Astrocyte (in vitro differentiated cells and primary cell): Measurements from ENCODE around the gene FBXL7. TPM values are rescaled to one million over a fixed set of nuclear protein-coding genes. Genes with fewer than 3 reads are reported as not detected.

Source experiments
- DNase-seq: peaks from one replicate; pipeline ENCODE4 v3.0.0-alpha.2; 2010; ENCODE audit warnings: low read depth
- FAIRE-seq: peaks from 2 replicates; lab custom pipeline; 2011; peaks lifted over from hg19 to GRCh38; lab: Jason Lieb, UNC
- H2AFZ ChIP-seq: 2 replicates; pipeline ENCODE4 v1.6.0; 2012; ENCODE audit warnings: low read depth, low read length, inconsistent platforms
- H3K27ac ChIP-seq: 2 replicates; pipeline ENCODE4 v1.5.1; 2011; ENCODE audit warnings: low read depth, low read length, inconsistent platforms
- H3K27me3 ChIP-seq: 2 replicates; pipeline ENCODE4 v1.6.0; 2011; ENCODE audit warnings: low read length, inconsistent platforms; ENCODE audit not compliant: insufficient read depth
- H3K36me3 ChIP-seq: 2 replicates; pipeline ENCODE4 v1.5.1; 2011; ENCODE audit warnings: low read length, inconsistent platforms; ENCODE audit not compliant: insufficient read depth
- H3K4me1 ChIP-seq: 2 replicates; pipeline ENCODE4 v1.5.1; 2011; ENCODE audit warnings: low read length, inconsistent platforms; ENCODE audit not compliant: insufficient read depth
- H3K4me2 ChIP-seq: 2 replicates; pipeline ENCODE4 v1.6.0; 2012; ENCODE audit warnings: low read length, inconsistent platforms
- H3K4me3 ChIP-seq: 2 replicates; pipeline ENCODE4 v1.5.1; 2011; ENCODE audit warnings: low read depth, mild to moderate bottlenecking, low read length, inconsistent platforms; ENCODE audit not compliant: insufficient read depth
- H3K79me2 ChIP-seq: 2 replicates; pipeline ENCODE4 v1.6.0; 2012; ENCODE audit warnings: mild to moderate bottlenecking, low read length, inconsistent platforms; ENCODE audit not compliant: insufficient read depth
- H3K9ac ChIP-seq: 2 replicates; pipeline ENCODE4 v1.6.0; 2012; ENCODE audit warnings: mild to moderate bottlenecking, low read length, inconsistent platforms
- H3K9me3 ChIP-seq: 2 replicates; pipeline ENCODE4 v1.5.1; 2012; ENCODE audit warnings: low read depth, mild to moderate bottlenecking, low read length, inconsistent platforms; ENCODE audit not compliant: insufficient read depth
- H4K20me1 ChIP-seq: 2 replicates; pipeline ENCODE4 v1.6.0; 2012; ENCODE audit warnings: low read length, inconsistent platforms; ENCODE audit not compliant: insufficient read depth
- H3K27ac Mint-ChIP-seq: one replicate; pipeline ENCODE4 v1.8.0; 2021; ENCODE audit warnings: mild to moderate bottlenecking, mixed read lengths; ENCODE audit not compliant: unreplicated experiment
- H3K27me3 Mint-ChIP-seq: one replicate; pipeline ENCODE4 v1.8.0; 2021; ENCODE audit warnings: low read depth, mixed read lengths; ENCODE audit not compliant: unreplicated experiment
- H3K36me3 Mint-ChIP-seq: one replicate; pipeline ENCODE4 v1.8.0; 2021; ENCODE audit warnings: low read depth, mixed read lengths; ENCODE audit not compliant: unreplicated experiment
- H3K4me1 Mint-ChIP-seq: one replicate; pipeline ENCODE4 v1.8.0; 2021; ENCODE audit warnings: low read depth, mixed read lengths; ENCODE audit not compliant: unreplicated experiment
- H3K4me3 Mint-ChIP-seq: one replicate; pipeline ENCODE4 v1.8.0; 2021; ENCODE audit warnings: mild to moderate bottlenecking, moderate library complexity, mixed read lengths; ENCODE audit not compliant: unreplicated experiment
- H3K9me3 Mint-ChIP-seq: one replicate; pipeline ENCODE4 v1.8.0; 2021; ENCODE audit warnings: mild to moderate bottlenecking, mixed read lengths; ENCODE audit not compliant: unreplicated experiment
- CTCF ChIP-seq: IDR thresholded peaks from 2 replicates; pipeline ENCODE4 v1.5.1; 2011; ENCODE audit warnings: low read depth, mild to moderate bottlenecking, inconsistent platforms, low read length, moderate library complexity; ENCODE audit not compliant: insufficient read depth
- EZH2 ChIP-seq: IDR thresholded peaks from 2 replicates; pipeline ENCODE4 v1.6.1; 2012; ENCODE audit warnings: mild to moderate bottlenecking, low read length, inconsistent platforms; ENCODE audit not compliant: insufficient read depth
- total RNA-seq: library from RNA; stranded (reverse); gene quantifications from 2 replicates; pipeline ENCODE4 v1.2.1, GENCODE V29; 2021

FBXL7 gene
- total RNA-seq, 1 donor from 2014 or later = 21.0 TPM

DNA sequence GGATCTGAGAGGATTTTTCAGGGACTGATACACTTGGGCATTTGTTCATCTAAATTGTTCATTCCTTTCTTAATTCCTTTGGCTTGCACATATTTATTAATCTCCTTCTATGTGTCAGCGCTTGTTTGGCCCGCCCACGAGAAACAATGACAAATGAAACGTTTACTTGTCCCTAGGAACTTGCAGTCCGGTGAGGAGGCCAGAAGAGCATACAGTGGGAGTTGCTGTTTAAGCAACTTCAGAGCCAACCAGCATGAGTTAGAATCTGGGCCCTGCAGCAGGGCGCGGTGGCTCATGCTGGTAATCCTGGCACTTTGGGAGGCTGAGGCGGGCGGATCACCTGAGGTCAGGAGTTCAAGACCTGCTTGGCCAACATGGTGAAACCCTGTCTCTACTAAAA lies 18.8 kb downstream of the FBXL7 start:
- no peak overlapping the region for H3K27ac ChIP-seq
- no peak overlapping the region for H3K27ac Mint-ChIP-seq
- H3K27me3 Mint-ChIP-seq = no peaks in the 10 kb centered on the region
- H3K9me3 ChIP-seq = no peaks in the 10 kb centered on the region
- H3K4me2 ChIP-seq = no peak overlapping the region
- H3K9ac ChIP-seq = no peak overlapping the region
- FAIRE-seq (no peak), DNase-seq (no peak)
- peaks cover 20% of the 10 kb centered on the region for H3K36me3 Mint-ChIP-seq
- H3K4me1 Mint-ChIP-seq = peaks cover 16% of the 10 kb centered on the region
- peaks cover 6% of the 10 kb centered on the region for H3K9me3 Mint-ChIP-seq
- H3K4me3 ChIP-seq = no peak overlapping the region
- H3K27me3 ChIP-seq = no peaks in the 10 kb centered on the region
- peaks cover 65% of the 10 kb centered on the region for H4K20me1 ChIP-seq
- TF ChIP-seq EZH2 = no peak
- TF ChIP-seq CTCF = no peak
- peaks cover 66% of the 10 kb centered on the region for H3K79me2 ChIP-seq
- no peaks in the 10 kb centered on the region for H3K36me3 ChIP-seq
- no peaks in the 10 kb centered on the region for H3K4me1 ChIP-seq
- no peak overlapping the region for H3K4me3 Mint-ChIP-seq
- no peak overlapping the region for H2AFZ ChIP-seq

GRCh38 chr5:15520856-15521255 lies 20.9 kb downstream of the FBXL7 start:
- Histone ChIP-seq H3K36me3 (no peaks in the 10 kb centered on the region), H2AFZ (no peak overlapping the region), H3K27ac (no peak overlapping the region), H4K20me1 (peaks cover 70% of the 10 kb centered on the region), H3K4me1 (peaks cover 4% of the 10 kb centered on the region), H3K9ac (no peak overlapping the region), H3K9me3 (no peaks in the 10 kb centered on the region), H3K27me3 (no peaks in the 10 kb centered on the region), H3K4me3 (no peak overlapping the region), H3K79me2 (peaks cover 60% of the 10 kb centered on the region), H3K4me2 (no peak overlapping the region)
- FAIRE-seq (no peak), DNase-seq (no peak)
- H3K27ac Mint-ChIP-seq = no peak overlapping the region
- no peaks in the 10 kb centered on the region for H3K27me3 Mint-ChIP-seq
- no peak overlapping the region for H3K4me3 Mint-ChIP-seq
- H3K9me3 Mint-ChIP-seq = peaks cover 7% of the 10 kb centered on the region
- TF ChIP-seq EZH2 (no peak), CTCF (no peak)
- H3K4me1 Mint-ChIP-seq = peaks cover 17% of the 10 kb centered on the region
- peaks cover 20% of the 10 kb centered on the region for H3K36me3 Mint-ChIP-seq

GRCh38 chr5:15521381-15522186 lies 21.6 kb downstream of the FBXL7 start:
- Histone ChIP-seq H3K4me2 (peak overlapping the region; percentile 47), H3K27ac (no peak overlapping the region), H3K4me3 (no peak overlapping the region), H2AFZ (no peak overlapping the region), H3K79me2 (peaks cover 60% of the 10 kb centered on the region), H3K36me3 (no peaks in the 10 kb centered on the region), H3K4me1 (peaks cover 4% of the 10 kb centered on the region), H3K9ac (no peak overlapping the region), H3K9me3 (no peaks in the 10 kb centered on the region), H4K20me1 (peaks cover 74% of the 10 kb centered on the region), H3K27me3 (no peaks in the 10 kb centered on the region)
- FAIRE-seq = no peak
- peaks cover 20% of the 10 kb centered on the region for H3K36me3 Mint-ChIP-seq
- no peak for DNase-seq
- no peaks in the 10 kb centered on the region for H3K27me3 Mint-ChIP-seq
- peaks cover 8% of the 10 kb centered on the region for H3K9me3 Mint-ChIP-seq
- no peak overlapping the region for H3K4me3 Mint-ChIP-seq
- peaks cover 23% of the 10 kb centered on the region for H3K4me1 Mint-ChIP-seq
- H3K27ac Mint-ChIP-seq = no peak overlapping the region
- no peak for TF ChIP-seq EZH2
- no peak for TF ChIP-seq CTCF
